Cardiac muscle cell (in vitro differentiated cells and primary cell): ENCODE measurements around the gene FCHSD2. TPM values are rescaled to one million over a fixed set of nuclear protein-coding genes. Genes with fewer than 3 reads are reported as not detected.

Experiments used
- DNase-seq, 2 donors: peaks; one replicate each; pipeline versions ENCODE4 v3.0.0 to v3.0.0-alpha.2; 2010 to 2017; ENCODE audit warnings: low read depth in 1 of 2, low spot score in 1 of 2
- H3K27ac ChIP-seq: fragments of 200-600 bp; sonication (generic); 2 replicates; pipeline ENCODE4 v1.5.1; 2016
- H3K27me3 ChIP-seq: fragments of 200-600 bp; sonication (generic); 2 replicates; pipeline ENCODE4 v1.6.0; 2016; ENCODE audit warnings: control low read depth
- H3K36me3 ChIP-seq: fragments of 200-600 bp; sonication (generic); 2 replicates; pipeline ENCODE4 v1.5.1; 2016; ENCODE audit warnings: control low read depth
- H3K4me1 ChIP-seq: fragments of 200-600 bp; sonication (generic); 2 replicates; pipeline ENCODE4 v1.8.1; 2017; ENCODE audit warnings: low read depth, mild to moderate bottlenecking, mixed run types
- H3K4me3 ChIP-seq: fragments of 200-600 bp; sonication (generic); 2 replicates; pipeline ENCODE4 v1.5.1; 2016; ENCODE audit warnings: mild to moderate bottlenecking
- H3K9me3 ChIP-seq: fragments of 200-600 bp; sonication (generic); 2 replicates; pipeline ENCODE4 v1.5.1; 2017; ENCODE audit warnings: low read depth, mild to moderate bottlenecking, control low read depth
- CTCF ChIP-seq: IDR thresholded peaks from 2 replicates; pipeline ENCODE4 v1.5.1; 2012; ENCODE audit warnings: low read depth, mild to moderate bottlenecking, low read length
- polyA plus RNA-seq: library from polyadenylated mRNA; unstranded; fragments of >200 nt; fragmentation: Nextera tagmentation; extraction: Ambion mirVana; gene quantifications from 2 replicates; pipeline ENCODE4 v1.2.1, GENCODE V29; 2016
- total RNA-seq: library from RNA; depleted of rRNA; stranded (reverse); fragments of >200 nt; gene quantifications from 2 replicates; pipeline ENCODE4 v1.2.3, GENCODE V29; 2016

The FCHSD2 gene
- total and polyA plus RNA-seq, 2 experiments from 2014 or later: 12.3 to 16.9 TPM

GRCh38 chr11:73048446-73048845 lies 93.7 kb downstream of the FCHSD2 start:
- TF ChIP-seq CTCF: no peak
- DNase-seq: no peak
- Histone ChIP-seq H3K36me3 (no peaks in the 10 kb centered on the region), H3K9me3 (no peaks in the 10 kb centered on the region), H3K4me3 (no peak overlapping the region), H3K27ac (no peak overlapping the region), H3K27me3 (no peaks in the 10 kb centered on the region), H3K4me1 (no peaks in the 10 kb centered on the region)

GRCh38 chr11:73047773-73048371 lies 94.2 kb downstream of the FCHSD2 start:
- no peaks in the 10 kb centered on the region for H3K4me1 ChIP-seq
- no peak overlapping the region for H3K4me3 ChIP-seq
- H3K27me3 ChIP-seq: no peaks in the 10 kb centered on the region
- H3K27ac ChIP-seq: no peak overlapping the region
- no peaks in the 10 kb centered on the region for H3K9me3 ChIP-seq
- TF ChIP-seq CTCF: no peak
- no peak for DNase-seq
- H3K36me3 ChIP-seq: no peaks in the 10 kb centered on the region

- no peak for TF ChIP-seq CTCF
- Histone ChIP-seq H3K9me3 (peaks cover 3% of the 10 kb centered on the region), H3K27me3 (no peaks in the 10 kb centered on the region), H3K27ac (no peak overlapping the region), H3K4me1 (no peaks in the 10 kb centered on the region), H3K36me3 (no peaks in the 10 kb centered on the region), H3K4me3 (no peak overlapping the region)
- DNase-seq: no peak
These were observed 102.1 kb downstream of the FCHSD2 start for GRCh38 chr11:73040046-73040445.

- TF ChIP-seq CTCF: no peak
- H3K4me3 ChIP-seq: no peak overlapping the region
These were observed 107.3 kb downstream of the FCHSD2 start for GRCh38 chr11:73034777-73035176.

GRCh38 chr11:73034331-73034730 lies 107.8 kb downstream of the FCHSD2 start:
- Histone ChIP-seq H3K4me3 (no peak overlapping the region), H3K4me1 (no peaks in the 10 kb centered on the region), H3K27ac (no peak overlapping the region), H3K27me3 (no peaks in the 10 kb centered on the region), H3K9me3 (no peaks in the 10 kb centered on the region), H3K36me3 (no peaks in the 10 kb centered on the region)
- no peak for TF ChIP-seq CTCF
- DNase-seq: no peak

More at GRCh38 chr11:73034777-73035176, 107.3 kb downstream of the FCHSD2 start:
- H3K9me3 ChIP-seq: no peaks in the 10 kb centered on the region
- no peak overlapping the region for H3K27ac ChIP-seq
- H3K27me3 ChIP-seq: no peaks in the 10 kb centered on the region
- no peaks in the 10 kb centered on the region for H3K4me1 ChIP-seq
- H3K36me3 ChIP-seq: no peaks in the 10 kb centered on the region
- DNase-seq: no peak

GRCh38 chr11:73030130-73030529 lies 112.0 kb downstream of the FCHSD2 start:
- Histone ChIP-seq H3K9me3 (no peaks in the 10 kb centered on the region), H3K36me3 (no peaks in the 10 kb centered on the region), H3K4me3 (no peak overlapping the region), H3K27ac (no peak overlapping the region), H3K4me1 (no peaks in the 10 kb centered on the region), H3K27me3 (no peaks in the 10 kb centered on the region)
- no peak for TF ChIP-seq CTCF
- DNase-seq: no peak
